GM19023 (cell line): ENCODE data around the gene RDH13.
"Not testable (repeated sequence)": the region's sequence is repeated elsewhere in the genome, so short reads cannot be mapped to it uniquely, and the experiment has no call there.

ENCODE experiments used
- ATAC-seq: cut with Tn5 transposase; IDR thresholded peaks from one replicate; pipeline ENCODE4 v1.9.1; 2021; ENCODE audit warnings: mild to moderate bottlenecking, moderate library complexity; ENCODE audit not compliant: unreplicated experiment

Gene RDH13

DNA sequence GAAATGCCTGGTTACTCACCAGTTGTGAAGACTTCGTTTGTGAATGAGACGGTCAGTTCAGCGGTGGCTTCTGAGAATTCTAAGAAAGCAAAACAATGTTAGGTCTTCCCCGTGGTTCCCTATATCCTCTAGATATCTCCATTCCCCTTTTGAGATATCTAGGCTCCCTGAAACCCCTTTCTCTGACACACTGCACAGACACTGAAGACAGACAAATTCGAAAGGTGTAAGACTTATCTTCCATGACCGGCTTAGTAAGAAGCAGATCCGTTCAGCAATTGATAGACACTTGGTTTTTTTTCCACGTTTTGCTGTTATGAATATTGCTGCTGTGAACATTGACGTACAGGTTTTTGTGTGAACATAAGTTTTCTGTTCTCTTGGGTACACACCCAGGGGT lies 44.3 kb downstream of the RDH13 start:
- ATAC-seq = no peak

DNA sequence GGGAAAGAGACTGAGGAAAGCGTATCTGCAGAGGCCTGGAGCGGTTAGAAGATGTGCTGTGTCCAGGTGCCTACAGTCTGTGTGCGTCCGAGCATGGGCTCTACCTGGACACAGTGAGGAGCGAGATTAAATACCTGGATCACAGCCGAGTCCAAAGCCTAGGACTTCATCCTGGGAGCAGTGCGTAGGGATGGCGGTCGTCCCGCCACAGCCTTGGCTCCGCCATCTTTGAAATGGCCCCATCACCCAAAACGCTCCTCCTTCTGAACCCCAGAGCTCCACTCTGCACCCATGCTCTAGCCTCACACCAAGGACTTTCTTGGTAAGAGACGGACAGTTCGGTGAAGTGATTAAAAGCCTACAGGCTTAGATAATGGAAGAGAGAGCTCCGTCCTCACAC lies 44.7 kb downstream of the RDH13 start:
- no peak for ATAC-seq

DNA sequence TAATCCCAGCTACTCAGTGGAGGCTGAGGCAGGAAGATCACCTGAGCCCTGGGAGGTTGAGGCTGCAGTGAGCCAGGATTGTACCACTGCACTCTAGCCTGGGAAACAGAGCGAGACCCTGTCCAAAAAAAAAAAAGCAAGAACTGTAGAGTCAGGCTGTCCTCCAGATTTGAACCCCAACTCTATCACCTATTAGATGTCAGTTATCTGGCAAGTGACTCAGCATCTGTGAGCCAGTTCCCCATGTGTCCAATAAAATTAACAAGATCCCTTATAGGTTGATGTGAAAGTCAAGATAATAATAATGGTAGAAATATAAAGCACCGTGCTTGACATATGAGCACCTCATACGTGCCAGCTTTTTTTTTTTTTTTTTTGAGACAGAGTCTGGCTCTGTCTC lies 46.9 kb downstream of the RDH13 start:
- no peak for ATAC-seq

DNA sequence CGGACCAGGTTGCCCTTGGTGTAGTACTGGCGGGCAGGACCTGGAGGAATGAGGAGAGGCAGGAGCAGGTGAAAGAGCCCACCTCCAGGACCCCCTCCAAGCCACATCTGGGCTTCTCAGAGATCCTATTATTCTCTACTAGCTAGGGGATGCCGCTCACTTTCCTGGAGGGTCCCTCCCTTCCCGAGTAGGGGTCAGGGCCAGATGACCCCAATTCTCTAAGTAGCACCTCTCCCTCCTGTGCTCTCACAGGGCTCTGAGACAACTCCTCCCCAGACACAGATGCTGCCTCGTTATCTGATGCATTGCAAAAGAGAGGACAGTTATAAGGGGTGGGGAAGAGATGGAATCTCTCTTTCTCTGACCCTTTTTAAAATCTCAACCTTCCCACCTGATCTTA lies 47.8 kb downstream of the RDH13 start:
- ATAC-seq = no peak

DNA sequence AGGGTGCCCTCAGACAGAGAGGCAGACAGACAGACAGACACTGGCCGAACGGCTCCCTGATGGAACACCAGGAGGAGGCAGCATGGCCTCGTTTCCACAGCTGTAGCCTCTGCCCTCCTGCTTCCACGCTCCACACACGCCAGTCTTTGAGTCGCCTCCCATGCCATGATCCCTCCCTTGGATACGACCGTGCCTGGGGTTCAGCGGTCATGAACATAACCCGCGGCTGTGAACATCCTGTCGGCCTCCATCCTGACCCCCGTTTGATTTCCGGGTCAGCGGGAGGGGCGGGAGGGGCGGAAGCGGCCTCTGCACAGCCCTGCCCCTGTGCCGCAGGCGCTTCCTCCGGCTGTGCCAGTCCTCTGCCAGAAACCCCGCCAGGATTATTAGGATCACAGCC lies 48.2 kb downstream of the RDH13 start:
- ATAC-seq = no peak

DNA sequence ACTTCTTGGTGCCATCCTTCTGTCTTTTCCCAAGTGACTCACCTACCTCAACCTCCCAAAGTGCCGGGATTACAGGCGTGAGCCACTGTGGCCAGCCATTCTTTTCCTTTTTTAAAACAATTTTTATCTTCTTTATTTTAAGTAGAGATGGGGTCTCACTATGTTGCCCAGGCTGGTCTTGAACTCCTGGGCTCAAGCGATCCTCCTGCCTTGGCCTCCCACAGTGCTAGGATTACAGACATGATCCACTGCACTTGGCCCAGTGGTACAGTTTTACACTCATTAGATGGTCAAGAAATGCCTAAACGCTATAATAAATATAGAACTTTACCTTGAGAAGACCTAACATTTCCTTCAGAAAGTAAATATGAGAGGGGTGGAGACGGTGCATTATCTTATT lies 49.4 kb downstream of the RDH13 start:
- ATAC-seq = no peak

DNA sequence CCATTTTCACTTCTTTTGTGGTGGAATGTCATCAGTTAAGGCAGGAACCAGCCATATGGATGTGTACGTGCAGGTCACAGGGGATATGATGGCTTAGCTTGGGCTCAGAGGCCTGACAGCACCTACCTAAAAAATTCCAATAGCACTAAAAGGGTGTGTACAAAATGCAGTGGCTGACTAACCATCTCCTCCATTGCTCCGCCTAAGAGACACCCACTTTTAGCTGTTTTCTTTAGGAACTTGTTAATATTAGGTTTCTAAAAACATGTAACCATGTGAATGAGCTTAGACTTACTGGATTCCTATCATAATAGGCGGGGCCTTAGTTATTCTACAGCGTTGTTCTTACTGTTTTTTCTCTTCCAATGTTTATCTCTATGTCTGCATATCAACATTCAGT lies 50.6 kb downstream of the RDH13 start:
- ATAC-seq = no peak

DNA sequence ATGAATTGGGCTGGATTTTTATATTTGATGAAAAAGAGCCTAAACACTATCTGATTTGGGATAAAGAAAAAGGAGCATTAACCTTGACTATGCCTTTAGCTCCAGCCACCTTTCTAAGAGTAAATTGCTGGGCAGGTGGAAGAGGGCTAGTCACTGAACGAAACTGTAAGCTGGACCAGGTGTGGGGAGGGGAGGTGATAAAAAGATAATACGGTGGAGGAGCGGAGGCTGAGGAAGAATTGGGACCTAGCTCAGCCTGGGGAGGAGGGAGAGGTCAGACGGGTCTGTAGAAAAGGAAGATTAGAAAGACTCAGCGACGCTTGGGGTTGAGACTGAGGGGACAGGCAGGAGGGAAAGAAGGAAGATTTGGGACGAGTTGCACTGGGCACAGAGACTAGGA lies 52.4 kb downstream of the RDH13 start:
- not testable (repeated sequence) for ATAC-seq

DNA sequence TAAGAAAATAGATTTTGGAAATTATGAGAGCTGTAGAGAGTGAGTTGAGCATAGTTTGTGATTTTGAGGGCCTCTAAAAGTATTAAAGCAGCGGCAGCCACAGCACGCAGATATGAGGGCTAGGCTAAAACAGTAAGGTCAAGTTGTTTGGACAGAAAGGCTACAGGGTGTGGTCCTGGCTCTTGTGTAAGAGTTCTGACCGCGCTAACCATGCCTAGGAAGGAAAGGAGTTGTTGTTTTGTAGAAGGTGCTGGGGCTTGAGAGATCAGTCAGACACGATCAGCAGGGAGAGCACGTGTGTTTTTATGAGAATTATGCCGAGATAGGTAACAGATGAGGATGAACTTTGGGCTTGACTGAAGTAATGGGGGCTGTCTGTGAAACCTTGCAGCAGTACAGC lies 54.2 kb downstream of the RDH13 start:
- ATAC-seq = not testable (repeated sequence)

DNA sequence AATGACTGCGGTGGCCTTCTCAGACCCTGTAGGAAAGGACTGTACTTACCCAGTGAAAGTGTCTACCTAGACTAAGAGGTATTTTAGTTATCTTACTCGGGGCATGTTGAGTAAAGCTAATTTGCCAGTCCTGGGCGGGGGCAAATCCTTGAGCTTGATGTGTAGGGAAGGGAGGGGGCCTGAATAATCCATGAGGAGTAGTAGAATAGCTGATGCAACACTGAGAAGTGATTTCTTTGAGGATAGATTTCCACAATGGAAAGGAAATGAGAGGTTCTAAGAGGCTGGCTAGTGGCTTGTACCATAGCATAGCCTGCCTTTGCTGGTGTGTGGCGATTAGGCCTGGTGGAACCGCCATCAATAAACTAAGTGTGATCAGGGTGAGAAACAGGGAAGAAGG lies 54.8 kb downstream of the RDH13 start:
- ATAC-seq = not testable (repeated sequence)

DNA sequence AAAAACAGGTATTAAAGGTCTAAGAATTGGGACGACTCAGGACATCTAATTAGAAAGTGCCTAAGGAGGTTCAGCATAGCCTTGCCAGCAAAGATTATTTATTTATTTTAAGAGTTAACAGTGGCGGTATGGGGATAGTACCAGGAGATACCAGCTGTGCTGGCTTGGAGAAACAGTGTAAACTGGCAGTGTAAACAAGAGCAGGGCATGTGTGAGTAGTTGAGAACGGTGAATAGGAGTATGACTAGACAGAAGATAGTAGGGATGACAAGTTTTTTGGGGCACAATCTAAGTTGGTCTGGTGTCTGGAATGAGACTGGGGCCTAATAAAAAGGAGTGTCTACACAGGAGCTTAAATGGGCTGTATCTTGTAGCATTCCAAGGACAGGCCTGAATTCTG lies 55.4 kb downstream of the RDH13 start:
- ATAC-seq = not testable (repeated sequence)

DNA sequence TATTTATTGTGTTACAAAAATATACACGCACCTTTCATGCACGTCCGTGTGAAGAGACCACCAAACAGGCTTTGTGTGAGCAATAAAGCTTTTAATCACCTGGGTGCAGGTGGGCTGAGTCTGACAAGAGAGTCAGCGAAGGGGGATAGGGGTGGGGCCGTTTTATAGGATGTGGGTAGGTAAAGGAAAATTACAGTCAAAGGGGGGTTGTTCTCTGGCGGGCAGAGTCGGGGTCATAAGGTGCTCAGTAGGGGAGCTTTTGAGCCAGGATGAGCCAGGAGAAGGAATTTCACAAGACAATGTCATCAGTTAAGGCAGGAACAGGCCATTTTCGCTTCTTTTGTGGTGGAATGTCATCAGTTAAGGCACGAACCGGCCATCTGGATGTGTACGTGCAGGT lies 56.2 kb downstream of the RDH13 start:
- ATAC-seq = not testable (repeated sequence)

DNA sequence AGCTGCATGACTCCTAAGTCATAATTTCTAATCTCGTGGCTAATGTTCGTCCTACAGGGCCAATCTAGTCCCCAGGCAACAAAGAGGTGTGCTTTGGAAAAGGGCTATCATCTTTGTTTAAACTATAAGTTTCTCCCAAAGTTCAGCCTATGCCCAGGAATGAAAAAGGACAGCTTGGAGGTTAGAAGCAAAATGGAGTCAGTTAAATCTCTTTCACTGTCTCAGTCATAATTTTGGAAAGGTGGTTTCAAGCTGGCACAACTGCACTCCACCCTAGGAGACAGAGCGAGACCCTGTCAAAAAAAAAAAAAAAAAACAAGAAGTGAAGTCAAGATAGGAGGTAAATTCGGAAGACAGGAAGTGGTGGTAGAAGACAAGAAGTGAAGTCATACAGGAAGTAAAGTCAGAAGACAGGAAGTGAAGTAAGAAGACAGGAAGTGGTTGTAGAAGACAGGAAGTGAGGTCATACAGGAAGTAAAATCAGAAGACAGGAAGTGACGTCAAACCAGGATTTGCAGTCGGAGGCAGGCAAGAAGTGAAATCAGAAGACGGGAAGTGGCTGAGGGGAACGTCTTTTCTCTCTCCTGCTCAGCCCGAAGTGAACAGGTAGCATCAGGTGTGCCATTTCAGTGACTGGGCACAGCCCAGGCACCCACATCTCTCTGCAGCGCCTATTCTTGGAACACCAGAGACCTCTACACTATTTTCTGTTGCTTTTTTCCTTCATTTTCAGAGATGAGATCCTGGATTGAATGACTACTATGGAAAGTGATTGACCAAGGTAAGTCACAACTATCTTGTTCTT lies 57.1 kb downstream of the RDH13 start:
- ATAC-seq = no peak

DNA sequence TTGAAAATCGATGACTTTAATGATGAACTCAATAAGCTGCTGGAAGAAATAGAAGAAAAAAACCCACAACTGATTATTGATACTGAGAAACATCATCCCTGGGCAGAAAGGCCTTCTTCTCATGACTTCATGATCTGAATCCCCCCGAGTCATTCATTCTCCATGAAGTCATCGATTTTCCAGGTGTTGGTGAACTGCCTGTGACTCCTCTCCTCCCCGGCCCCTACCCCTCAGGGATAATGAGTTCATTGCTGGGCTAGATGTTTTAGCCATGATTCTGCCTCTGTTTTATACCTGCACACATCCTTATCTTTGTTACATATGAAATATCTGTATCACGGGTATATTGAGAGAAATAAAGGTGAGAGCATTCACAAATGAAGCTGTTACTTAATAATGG lies 62.2 kb downstream of the RDH13 start:
- no peak for ATAC-seq

DNA sequence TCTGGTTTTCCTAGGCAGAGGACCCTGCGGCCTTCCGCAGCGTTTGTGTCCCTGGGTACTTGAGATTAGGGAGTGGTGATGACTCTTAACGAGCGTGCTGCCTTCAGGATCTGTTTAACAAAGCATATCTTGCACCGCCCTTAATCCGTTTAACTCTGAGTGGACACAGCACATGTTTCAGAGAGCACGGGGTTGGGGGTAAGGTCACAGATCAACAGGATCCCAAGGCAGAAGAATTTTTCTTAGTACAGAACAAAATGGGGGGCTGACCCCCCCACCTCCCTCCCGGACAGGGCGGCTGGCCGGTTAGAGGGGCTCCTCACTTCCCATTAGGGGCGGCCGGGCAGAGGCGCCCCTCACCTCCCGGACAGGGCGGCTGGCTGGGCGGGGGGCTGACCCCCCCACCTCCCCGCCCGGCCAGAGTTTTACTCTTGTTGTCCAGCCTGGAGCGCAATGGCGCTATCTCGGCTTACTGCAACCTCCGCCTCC lies 64.2 kb downstream of the RDH13 start:
- ATAC-seq = not testable (repeated sequence)

DNA sequence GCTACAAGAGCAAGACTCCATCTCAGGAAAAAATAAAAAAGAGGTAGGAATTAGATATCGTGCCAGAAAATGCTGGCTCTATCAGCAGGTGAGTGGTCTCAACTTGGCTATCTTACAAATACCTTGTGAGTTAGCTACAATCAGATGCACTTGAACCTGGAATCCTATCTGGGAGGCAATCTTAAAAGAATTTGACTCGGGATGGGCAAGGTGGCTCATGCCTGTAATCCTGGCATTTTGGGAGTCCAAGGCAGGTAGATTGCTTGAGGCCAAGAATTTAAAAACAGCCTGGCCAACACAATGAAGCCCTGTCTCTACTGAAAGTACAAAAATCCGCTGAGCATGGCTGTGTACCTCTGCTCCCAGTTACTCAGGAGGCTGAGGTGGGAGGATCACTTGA lies 67.4 kb downstream of the RDH13 start:
- no peak for ATAC-seq
